GM19467 (cell line): ENCODE measurements around the gene PTMS.

ENCODE experiments used
- ATAC-seq: cut with Tn5 transposase; IDR thresholded peaks from one replicate; pipeline ENCODE4 v1.9.1; 2021; ENCODE audit warnings: mild to moderate bottlenecking, moderate library complexity; ENCODE audit not compliant: unreplicated experiment

The PTMS gene

DNA sequence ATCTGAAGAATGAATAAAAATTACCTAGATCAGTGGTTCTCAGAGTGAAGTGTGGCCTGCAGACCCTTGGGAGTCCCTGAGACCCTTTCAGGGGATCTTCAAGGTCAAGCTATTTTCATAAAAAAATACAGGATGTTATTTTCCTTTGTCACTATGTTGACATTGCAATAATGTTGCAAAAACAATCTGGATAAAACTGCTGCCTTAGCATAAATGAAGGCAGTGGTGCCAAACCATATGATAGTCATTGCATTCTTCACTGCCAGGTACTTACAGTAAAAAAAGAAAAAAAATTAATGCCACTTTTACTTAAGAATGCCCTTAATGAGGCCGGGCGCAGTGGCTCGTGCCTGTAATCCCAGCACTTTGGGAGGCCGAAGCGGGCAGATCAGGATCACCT lies 21.1 kb downstream of the PTMS start:
- ATAC-seq, result no peak

DNA sequence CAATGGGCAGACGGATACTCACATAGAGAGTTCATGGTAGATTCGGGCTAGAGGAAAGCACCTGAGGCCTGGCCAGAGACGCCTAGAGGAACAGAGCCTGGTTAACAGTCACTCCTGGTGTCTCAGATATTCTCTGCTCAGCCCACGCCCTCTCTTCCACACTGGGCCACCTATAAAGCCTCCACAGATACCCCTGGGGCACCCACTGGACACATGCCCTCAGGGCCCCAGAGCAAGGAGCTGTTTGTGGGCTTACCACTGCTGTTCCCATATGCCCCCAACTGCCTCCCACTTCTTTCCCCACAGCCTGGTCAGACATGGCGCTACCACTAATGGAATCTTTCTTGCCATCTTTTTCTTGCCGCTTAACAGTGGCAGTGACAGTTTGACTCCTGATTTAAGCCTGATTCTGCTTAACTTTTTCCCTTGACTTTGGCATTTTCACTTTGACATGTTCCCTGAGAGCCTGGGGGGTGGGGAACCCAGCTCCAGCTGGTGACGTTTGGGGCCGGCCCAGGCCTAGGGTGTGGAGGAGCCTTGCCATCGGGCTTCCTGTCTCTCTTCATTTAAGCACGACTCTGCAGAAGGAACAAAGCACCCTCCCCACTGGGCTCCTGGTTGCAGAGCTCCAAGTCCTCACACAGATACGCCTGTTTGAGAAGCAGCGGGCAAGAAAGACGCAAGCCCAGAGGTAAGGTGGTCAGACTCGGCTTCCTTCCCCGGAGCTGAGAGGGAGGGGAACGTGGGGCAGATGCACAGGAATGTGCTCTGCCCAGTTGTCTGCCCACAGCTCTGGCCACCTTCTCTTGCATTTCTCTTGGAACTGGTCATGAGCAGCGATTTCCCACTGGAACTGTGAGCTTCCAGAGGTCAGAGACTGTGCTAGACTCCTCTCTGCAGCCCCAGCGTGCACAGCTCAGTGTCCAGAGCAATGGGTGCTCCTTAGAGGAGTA lies 23.1 kb downstream of the PTMS start, which contains the start of gene CD4:
TSS of gene CD4 (plus strand) at position 557 of the 953 bp plus-strand sequence. CDS start 10,611 bp downstream, outside the sequence.
- no peak for ATAC-seq

DNA sequence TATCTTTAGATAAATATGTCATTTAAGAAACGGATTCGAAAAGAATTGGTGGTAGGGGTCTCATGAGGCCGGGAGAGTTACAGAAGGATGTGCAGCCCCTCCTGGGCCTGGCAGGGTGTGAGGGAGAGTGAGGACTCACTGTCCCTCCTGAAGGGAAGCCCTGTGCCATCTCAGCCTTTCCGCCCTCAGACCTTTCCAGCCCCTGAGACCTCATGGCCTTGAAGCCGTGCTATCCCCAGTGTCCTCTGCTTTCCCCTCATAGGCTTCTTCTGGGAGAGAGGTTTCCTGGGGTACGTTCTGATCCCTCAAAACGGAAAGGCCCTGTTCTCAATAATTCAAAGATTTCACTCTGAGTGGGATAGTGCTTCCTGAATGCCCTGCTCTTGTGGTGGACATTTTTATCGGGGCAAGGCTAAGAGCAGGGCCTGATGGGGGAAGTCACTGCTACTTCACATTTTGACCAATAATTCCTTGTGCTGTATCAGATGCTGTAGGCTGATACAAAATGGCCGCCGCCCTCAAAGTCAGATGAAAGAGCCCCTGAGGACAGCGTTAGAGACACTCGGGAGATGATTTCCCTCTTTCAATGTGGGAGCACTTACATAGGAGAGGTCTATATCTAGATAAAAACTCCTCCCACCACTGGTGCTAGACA lies 24.5 kb downstream of the PTMS start:
- no peak for ATAC-seq

DNA sequence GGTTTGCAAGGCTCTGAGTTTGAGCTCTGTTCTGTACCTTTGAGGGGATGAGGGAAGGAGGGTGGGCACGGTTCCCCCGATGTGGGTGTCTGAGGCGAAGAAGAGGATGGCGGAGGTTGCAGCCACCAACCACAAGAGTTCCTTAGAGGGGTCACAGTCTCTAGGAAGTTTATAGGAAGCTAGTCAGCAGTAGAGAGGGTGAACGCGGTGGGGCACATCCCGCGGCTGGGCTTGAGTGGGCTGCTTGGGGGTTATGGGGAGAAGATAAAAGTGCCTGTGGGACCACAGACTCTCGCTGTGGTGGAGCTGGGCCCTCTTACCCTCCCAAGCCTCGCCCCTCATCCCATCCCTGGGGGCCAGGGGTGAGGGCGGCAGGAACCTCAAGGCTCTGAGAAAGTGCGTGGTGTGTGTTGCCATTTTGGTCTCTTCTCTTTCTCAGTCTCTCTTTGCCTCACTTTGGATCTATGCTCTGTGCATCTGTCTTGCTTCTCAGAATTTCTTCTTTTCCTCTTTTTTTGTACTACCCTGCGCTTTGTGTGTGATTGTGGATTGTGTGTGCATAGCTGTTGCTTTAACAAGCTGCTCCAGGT lies 25.9 kb downstream of the PTMS start:
- no peak for ATAC-seq

DNA sequence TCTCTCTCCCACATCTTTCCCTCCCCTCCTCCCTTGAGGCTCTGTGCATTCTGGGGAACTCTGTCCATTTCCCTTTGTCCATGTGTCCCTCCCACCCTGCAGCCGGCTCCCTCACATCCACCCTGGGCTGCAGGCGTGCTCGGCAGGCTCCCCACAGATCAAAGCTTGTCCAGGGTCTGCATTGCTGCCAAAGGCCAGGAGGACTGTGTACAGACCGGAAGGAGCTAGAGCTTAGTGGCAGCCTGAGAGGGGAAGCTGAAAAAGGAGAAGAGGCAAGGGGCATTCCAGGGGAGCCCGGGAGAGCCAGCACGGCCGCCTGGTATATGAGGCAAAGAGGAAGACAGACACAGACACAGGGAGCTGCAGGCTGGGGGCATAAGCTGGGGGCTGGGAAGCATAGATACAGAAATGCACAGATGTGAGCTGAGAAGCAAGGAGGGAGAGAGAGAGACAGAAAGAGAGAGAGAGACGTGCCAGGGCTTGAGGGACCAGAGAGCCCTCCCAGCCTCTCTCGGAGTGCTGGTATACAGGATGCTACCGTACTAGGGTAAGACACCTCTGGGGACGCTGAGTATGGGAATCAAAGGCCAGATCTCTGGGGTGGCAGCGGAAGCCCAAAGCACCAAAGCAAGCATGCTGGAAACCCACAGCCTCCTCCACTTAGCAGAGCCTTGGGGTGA lies 26.5 kb downstream of the PTMS start:
- ATAC-seq, result no peak

DNA sequence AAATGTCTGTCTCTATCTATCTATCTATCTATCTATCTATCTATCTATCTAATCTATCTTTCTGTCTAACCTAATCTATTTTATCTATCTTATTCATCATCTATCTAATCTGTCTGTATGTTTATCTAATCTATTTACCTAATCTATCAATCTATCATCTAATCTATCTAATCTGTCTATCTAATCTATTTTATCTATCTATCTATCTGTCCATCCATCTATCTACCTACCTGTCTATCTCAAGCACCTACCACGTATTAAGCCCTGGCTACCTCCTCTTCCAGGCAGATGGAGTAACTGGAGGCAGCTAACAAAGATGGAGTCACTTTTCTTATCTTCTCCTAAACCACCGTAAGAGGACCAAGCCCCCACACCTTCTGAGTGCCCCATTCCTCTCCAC lies 28.9 kb downstream of the PTMS start:
- ATAC-seq, result no peak

DNA sequence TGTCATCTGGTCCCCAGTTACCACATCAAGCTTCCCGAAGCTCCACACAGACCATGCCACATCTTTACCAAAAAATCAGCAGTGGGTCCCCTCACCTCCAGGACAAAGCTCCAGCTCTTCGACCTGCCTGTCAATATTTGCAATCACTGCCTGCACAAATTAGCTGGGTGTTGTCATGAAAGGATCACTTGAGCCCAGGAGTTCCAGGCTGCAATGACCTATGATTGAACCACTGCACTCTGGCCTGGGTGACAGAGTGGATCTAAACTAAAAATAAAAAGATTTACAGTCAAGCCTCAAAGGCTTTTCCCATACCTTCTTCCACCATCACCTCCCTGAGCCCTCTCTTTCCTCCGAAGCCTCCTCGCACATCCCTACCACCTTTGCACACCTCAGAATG lies 30.4 kb downstream of the PTMS start:
- no peak for ATAC-seq

DNA sequence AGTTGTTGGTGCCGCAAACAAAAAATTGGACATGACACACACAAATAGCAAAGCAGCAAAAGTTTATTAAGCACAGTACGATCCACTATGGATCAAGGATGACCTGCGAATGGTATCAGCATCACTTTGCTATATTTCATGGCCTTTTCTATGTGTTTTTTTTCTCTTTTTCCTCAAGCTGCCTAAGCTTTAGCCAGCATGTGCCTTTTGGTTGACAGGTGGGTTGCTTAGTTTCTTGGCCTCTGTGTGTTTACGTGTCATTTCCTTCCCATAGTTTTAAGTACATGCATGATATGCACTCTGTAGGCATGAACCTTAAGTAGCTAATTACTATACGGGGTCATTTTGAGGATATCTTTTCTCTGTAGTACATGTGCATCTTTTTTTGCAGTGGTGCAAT lies 33.0 kb downstream of the PTMS start:
- no peak for ATAC-seq

DNA sequence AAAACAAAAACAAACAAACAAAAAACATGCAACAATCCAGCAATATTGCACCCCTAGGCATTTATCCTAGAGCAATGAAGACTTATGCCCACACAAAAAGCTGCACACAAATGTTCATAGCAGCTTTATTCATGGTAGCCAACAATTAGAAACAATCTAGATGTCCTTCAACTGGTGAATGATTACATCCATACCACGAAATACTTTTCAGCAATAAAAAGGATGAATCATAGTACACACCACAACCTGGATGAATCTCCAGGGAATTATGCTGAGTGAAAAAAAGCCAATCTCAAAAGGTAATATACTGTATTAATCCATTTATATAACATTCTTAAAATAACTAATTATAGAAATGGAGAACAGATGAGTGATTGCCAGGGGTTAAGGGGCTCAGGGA lies 41.0 kb downstream of the PTMS start:
- ATAC-seq, result no peak

DNA sequence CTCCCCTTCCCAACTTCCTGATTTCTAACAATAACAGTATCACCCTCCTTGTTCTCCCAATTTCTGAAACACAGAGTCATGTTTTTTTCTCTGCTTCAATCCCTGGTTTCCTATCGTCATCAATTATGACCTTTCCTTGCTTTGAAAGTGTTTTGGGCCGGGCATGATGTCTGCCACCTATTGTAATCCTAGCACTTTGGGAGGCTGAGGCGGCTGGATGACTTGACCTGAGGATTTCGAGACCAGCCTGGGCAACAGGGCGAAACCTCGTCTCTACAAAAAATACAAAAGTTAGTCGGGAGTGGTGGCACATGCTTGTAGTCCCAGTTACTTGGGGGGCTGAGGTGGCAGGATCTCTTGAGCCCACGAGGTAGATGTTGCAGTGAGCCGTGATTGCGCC lies 42.9 kb downstream of the PTMS start:
- no peak for ATAC-seq

DNA sequence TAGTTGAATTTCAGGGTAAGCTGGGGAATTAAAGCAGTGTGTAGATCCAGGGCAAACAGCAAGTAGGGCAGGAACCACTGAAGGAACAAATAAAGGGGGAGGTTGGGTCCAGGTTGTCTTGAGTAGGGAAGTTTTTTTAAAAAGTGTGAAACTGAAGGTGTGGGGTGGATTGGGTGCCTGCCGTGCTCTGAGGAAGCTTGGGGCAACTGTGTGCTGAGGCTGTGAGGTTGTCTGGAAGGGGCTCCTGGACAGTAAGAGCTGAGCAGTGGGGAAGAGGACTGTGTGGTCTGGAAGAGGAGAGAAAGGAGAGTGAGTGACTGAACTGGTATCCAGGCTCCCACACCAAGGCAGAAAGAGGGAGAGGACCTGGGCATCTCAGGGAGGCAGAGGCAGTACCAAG lies 44.6 kb downstream of the PTMS start:
- no peak for ATAC-seq

DNA sequence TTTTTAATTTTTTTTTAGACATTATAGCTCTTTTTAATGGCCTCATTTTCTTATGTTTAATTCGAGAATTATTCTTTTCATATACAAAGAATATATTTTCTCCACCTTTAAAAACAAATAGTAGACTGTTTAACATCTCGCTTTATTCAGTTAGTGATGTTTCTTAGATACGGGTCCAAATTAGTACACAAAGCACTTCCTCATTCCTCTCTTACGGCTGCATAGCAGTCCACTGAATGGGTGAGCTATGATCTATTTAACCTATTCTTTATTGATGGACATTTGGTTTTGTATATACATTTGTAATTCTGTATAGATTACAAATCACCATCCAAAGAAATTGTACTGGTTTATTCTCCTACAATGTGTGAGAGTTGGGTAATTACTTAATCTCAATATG lies 47.2 kb downstream of the PTMS start:
- no peak for ATAC-seq

DNA sequence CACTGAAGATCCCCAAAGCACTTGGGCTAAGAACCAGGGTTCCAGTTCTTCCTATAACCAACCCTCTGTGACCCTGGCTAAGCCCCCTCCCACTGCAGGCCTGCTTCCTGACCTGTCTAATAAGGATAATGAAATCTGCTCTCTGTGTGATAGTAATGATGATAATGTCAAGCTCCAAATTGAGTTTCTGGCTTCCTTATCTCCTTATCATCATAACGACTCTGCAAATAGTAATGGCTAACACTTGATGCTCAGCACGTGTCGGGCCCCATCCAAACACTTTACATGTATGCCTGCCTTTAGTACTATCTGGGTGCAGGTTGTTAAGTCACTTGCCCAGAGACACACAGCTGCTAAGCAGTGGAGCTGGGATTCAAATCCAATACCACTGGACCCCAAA lies 50.4 kb downstream of the PTMS start:
- no peak for ATAC-seq

DNA sequence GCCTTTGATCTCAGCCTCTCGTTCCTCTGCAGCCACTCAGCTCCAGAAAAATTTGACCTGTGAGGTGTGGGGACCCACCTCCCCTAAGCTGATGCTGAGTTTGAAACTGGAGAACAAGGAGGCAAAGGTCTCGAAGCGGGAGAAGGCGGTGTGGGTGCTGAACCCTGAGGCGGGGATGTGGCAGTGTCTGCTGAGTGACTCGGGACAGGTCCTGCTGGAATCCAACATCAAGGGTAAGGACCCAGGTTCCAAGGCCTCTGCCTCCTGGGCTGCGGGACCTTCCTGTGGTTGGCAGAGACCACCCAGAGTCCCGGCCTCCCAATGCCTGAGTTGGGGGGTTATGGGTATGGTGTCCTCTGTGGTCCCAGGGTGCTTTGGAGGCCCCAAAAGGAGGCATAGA lies 50.9 kb downstream of the PTMS start:
- ATAC-seq, result no peak

DNA sequence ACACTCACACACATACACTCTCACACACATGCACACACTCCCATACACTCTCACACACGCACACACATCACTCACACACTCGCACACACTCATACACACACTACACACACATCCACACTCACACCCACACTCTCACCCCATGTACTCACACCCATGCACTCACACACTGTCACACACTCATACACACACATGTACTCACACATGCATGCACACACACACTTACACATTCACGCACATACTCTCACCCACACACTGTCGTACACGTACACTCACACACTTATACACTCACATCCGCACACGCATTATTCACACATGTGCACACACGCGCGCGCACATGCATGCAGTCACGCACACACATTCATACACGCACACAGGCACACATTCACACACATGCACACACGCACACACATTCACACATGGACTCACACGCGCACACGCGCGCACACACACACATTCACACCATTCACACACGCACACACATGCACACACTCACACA lies 51.5 kb downstream of the PTMS start:
- ATAC-seq, result no peak

DNA sequence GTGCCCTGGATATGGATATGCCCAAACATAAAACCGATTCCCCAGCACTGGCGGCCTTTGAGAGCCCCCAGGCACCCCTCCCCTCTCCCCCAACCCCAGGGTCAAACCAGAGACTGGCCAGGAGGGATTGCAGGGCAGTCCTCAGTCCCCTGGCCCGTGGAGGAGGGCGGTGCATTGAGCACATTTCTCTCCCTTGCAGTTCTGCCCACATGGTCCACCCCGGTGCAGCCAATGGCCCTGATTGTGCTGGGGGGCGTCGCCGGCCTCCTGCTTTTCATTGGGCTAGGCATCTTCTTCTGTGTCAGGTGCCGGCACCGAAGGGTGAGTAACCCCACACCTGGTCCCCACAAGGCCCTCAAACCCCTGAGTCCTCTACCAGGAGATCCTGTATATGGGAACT lies 52.1 kb downstream of the PTMS start:
- no peak for ATAC-seq

DNA sequence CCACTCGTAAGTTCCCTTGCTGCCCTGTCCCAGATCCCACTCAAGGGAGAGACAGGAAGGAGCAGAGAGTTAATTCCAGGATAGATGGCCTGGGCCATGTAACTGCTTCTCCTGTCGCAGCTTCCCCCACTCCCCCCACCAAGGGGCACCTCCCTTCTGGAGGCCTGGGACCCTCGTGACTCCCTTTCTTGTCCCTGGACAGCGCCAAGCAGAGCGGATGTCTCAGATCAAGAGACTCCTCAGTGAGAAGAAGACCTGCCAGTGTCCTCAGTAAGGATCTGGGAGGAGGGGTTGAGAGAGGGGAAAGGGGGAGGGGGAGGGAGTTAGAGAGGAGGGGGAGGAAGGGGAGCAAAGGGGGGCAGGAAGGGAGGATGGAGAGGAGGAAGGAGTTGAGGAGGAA lies 52.5 kb downstream of the PTMS start:
- no peak for ATAC-seq

DNA sequence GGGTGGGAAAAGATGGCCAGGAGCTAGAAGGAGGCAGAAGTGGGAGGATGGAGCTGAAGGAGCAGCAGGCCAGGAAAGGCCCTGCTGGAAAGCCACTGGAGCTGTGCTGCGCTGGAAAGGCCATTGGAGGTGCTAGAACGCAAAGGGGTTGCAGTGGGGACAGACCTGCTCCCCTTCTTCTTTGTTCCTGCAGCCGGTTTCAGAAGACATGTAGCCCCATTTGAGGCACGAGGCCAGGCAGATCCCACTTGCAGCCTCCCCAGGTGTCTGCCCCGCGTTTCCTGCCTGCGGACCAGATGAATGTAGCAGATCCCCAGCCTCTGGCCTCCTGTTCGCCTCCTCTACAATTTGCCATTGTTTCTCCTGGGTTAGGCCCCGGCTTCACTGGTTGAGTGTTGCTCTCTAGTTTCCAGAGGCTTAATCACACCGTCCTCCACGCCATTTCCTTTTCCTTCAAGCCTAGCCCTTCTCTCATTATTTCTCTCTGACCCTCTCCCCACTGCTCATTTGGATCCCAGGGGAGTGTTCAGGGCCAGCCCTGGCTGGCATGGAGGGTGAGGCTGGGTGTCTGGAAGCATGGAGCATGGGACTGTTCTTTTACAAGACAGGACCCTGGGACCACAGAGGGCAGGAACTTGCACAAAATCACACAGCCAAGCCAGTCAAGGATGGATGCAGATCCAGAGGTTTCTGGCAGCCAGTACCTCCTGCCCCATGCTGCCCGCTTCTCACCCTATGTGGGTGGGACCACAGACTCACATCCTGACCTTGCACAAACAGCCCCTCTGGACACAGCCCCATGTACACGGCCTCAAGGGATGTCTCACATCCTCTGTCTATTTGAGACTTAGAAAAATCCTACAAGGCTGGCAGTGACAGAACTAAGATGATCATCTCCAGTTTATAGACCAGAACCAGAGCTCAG lies 53.2 kb downstream of the PTMS start:
- no peak for ATAC-seq

DNA sequence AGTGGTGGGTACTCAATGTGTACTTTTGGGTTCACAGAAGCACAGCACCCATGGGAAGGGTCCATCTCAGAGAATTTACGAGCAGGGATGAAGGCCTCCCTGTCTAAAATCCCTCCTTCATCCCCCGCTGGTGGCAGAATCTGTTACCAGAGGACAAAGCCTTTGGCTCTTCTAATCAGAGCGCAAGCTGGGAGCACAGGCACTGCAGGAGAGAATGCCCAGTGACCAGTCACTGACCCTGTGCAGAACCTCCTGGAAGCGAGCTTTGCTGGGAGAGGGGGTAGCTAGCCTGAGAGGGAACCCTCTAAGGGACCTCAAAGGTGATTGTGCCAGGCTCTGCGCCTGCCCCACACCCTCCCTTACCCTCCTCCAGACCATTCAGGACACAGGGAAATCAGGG lies 54.0 kb downstream of the PTMS start:
- ATAC-seq, result no peak
